NCI-H510A treated with DMSO at 0.1 percent for 48 hours (cell line): Measurements from ENCODE around the gene TPCN2.

Experiments
- DNase-seq: peaks from one replicate; lab custom pipeline; 2025; lab: John Stamatoyannopoulos, UW

The TPCN2 gene

GRCh38 chr11:69151836-69152235 is 103.1 kb downstream of the TPCN2 start:
- DNase-seq = no peak

DNA sequence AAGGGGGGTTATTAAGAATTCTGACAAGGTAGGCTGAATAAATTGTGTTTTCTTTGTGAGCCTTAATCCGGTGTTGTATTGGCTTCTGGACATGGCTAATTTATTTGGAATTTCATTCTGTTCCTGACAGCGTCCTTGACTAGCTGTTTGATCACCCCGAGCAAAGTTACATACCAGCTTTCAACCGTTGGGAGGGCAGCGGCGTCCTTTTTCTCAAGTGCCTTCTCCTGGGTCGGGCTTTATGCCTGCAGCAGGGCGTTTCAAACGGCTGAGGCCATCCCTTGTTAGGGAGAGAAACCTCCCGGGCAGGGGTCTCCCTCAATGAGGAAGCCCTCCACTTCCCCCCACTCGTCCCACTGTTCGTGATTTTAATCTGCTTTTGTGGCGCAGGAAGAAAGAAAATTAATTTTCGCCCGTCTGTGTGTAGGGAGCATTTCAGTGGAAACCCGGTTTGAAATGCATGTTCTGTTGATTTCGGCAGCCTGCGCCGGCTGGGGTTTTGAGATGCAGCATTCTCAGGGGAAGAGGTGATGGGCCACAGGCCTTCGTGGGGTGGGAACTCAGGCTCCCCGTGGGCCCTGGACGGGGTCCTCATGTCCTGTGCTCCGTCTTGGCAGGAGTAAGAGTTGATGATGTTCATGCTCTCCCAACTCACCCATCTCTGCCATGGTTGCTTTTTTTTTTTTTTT is 104.1 kb downstream of the TPCN2 start:
- DNase-seq = no peak

DNA sequence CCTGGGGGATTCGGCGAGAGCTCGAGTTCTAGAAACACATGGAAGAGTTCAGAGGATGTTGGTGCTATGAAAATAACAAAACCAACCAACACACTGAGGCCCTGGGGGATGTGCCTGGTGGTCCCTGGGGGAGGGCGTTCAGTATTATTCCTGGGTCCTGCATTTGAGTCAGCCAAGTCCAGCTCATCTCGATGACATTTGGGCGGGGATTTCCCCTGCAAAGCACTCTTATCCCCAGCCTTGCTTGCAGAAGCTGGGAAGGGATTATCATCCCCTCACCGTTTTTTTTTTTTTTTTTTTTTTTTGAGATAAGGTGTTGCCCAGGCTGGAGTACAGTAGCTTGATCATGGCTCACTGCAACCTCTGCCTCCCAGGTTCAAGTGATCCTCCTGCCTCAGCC is 104.9 kb downstream of the TPCN2 start:
- DNase-seq = no peak

DNA sequence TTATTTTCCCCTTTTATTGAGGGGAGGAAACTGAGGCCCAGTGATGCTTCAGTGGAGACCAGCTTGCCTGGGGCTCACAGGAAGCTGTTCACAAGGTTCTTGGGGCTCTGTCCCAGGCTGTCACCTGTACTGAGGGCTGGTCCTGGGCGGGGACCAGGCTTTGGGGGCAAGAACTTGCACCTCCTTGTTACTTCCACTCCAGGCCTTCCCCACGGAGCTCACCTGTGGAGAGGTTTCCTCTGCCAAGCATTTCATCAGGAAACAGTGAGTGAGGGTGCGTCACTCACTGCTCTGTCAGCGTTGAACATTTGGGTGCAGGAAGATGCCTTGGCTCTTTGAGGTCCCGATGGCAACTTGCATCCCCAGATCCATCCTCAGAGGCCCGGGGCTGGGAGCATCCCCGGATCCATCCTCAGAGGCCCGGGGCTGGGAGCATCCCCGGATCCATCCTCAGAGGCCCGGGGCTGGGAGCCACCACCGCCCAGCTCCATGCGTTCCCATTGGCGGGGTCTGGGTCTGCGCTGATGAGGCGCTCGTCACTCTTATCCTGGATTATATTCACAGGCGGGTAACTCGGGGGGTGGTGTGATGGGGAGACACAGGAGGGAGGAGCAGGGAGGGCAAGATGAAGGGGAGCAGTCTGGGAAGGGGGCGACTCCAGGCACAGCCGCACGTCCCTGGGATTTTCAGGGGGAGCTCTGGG is 105.6 kb downstream of the TPCN2 start:
- no peak for DNase-seq

DNA sequence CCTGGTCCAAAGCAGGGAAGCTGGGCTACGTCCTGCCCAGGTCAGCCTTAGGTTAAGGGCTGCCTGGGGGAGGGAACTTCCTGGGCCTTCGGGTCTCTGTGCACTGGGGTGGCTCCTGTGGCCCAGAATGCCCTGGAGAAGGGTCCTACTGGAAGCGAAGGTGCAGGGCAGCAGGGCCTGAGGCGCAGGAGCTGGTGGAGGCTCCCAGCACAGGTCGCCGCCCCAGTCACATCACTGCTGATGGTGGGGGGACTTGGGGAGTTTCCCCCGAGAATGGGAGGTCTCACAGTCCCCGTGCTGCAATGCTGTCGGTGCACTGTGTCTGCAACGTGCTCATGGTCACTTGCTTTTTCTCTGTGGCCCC is 106.2 kb downstream of the TPCN2 start:
- DNase-seq = no peak

DNA sequence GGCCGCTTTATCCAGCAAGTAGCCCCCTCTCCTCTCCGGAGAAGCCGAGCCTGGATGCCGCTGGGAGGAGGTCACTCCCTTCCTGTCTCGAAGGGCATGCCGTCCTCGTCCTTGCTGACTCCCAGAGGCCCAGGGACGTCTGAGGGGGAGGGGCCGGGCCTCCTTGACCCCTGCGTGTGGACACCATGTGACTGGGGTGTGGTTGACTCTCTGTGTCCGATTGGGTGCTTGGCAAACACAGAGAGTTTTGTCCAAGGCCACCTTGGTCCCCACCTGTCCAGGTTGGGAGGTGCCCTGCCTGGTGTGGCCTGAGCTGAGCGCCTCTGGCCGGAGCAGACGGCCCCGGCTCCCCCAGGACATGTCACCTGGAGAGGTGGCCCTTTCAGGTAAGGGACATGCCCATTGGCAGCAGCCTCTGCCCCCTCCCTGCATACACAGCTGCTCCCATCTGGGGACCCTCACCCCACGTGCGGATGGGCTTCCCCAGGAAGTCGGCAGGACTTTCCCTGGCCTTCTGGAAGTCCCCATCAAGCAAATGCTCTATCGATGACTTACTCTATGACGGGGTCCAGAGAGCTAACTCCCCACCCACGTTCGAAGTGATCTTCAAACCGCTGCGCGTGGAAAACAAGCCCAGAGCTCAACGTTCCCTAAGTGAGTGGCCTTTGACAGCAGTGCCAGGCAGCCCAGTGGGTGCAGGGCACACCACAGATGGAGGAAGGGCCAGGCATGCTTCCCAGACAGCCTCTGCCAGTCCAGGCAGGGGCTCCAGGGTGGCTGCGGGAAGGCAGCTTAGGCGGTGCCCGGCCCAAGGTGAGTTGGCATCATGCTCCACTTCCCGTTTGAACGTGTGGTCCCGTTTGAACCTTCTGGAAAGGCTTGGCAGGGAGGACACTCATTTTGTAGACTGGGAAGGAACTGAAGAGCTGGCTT is 106.8 kb downstream of the TPCN2 start, which contains the start of gene SMIM38:
Gene SMIM38 (plus strand): TSS at position 634 of the 933 bp plus-strand sequence. CDS start 1,912 bp downstream, outside the sequence.
- DNase-seq = no peak

DNA sequence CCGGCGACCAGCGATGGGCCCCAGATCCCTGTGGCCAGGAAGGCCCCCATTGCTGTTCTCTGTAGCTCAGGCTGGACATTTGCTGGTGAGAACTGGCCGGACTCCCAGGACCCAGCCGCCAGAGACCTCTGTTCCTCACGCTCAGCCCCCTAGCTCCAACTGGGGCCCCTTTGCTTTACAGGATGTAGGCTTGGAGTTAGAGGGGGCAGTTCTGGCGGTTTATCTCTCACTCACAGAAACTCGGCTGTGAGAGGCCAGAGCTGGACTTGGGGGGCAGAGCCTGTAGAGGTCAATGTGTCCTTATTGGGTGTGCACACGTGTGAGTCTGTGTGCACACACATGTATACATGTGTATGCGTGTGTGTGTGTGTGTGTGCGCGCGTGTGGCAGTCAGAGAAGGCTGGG is 107.5 kb downstream of the TPCN2 start:
- DNase-seq = no peak

GRCh38 chr11:69156673-69157155 is 108.0 kb downstream of the TPCN2 start:
- no peak for DNase-seq

DNA sequence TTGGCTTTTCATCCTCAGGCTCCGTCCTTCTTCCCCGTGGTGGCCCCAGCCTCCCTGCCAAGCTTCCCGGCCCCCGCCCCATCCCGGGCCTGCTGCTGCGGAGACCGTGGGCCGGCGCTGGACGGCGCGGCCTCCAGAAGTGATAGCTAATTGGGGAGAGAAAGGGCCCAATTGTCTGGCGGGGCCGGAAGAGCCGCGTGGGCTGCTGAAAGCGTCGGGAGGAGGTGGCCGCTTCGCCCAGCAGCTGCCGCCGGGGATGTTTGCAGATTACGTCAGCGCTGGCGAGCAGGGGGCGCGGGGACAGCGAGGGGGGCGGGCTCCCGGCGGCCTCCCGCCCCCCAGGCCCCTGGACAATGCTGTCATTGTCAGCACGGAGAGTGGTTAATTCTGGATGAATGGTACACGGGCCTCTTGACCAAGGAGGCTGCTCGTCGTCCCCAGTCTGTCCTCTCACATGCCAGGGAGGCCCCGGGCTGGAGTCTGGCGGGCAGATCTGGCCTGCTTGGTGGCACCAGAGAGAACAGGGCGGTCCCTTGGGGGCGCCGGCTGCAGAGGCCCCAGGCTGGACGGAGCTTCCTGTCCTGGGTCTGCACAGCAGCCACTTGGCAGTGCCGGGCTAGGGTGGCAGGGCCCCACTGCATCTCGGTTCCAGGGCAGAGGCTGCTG is 108.6 kb downstream of the TPCN2 start:
- no peak for DNase-seq

DNA sequence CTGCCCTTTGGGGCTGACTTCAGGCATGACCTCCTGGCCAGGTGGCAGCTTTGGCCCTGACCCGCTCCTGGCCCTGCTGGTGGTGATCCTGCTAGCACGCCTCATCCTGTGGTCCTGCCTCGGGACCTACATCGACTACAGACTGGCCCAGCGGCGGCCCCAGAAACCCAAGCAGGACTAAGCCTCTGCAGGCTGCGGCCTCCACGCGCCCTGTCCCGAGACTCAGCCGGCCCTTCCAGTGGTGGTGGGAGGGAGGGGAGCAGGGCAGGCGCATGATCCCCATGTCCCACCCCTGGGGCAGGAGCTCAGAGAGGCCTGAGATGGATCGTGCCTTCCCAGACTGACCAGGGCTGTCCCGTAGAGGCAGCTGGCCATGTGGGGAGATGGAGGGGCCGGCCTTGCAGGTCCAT is 109.1 kb downstream of the TPCN2 start:
- DNase-seq = no peak

GRCh38 chr11:69158301-69159149 is 109.8 kb downstream of the TPCN2 start:
- DNase-seq = no peak

DNA sequence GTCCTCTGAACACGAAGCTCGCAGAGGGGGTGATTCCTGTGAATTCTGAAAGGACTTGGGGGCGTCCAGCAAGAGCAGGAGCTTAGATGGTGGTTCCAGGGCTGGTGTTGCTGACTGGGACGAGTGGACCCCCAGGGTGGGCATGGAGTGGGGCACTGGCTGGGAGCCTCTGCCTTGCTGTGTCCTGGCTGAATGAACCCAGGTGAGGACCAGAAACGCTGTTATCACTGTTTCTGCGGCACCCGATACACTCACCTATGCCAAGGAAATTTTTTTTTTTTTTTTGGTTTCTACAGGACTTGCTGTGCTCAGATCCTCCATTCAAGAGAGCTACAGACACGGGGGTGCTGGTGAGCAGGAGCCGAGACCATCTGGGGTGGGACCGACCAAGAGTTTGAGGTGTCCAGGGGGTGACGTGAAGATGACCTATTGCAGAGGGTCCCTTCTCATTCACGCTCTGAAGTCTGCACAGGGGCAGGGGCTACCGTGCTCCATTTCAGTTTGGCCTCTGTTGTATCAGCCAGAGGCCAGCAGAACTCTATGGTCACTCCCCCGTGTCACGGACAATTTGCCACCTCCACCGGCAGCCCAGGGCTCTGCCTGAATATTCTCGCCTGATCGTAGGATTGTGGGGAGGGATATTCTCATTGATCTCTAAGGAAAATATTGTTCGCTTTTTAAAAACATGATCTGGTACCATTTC is 110.6 kb downstream of the TPCN2 start:
- DNase-seq = no peak

DNA sequence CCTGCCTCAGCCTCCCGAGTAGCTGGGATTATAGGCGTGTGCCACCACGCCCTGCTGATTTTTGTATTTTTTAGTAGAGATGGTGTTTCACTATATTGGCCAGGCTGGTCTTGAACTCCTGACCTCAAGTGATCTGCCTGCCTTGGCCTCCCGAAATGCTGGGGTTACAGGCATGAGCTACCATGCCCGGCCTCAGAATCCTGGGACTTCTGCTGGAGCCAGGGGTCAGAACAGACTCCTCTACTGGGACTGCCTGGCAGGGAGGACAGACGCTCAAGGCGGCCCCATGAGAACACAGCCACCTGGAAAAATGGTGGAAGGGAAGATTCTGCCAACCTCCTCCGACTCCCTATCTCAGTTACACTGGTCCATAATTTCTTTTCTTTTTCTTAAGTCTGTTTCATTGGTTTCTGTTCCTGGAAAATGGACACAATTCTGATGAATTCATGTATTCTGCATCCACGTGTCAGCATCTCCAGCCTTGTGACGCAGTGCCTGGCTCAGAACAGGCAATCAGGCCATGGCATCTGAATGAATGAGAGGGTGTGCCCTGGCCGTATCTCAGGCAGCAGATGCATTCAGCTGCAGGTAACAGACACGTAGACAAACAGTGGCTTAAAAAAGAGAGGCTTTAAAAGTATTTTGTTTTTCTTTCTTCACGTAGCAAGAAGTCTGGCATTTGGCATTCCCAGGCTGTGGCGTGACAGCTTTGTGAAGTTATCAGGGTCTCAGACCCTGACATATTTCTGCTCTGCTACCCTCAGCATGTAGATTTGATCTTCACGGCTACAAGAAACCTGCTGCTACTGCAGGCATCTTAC is 111.8 kb downstream of the TPCN2 start:
- DNase-seq = no peak

DNA sequence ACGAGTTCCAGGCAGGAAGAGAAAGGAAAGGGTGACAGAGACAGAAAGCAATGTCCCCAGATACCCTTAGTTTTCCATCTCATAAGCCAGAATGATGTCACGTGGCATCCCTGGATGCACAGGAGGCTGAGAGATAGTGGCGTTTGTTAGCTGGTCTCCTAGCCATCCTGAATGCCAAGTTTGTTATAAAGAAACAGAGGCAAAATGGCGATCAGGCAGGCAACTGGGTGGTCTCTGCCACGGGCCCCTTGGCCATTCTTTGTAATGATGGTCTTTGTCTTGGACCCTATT is 112.3 kb downstream of the TPCN2 start:
- DNase-seq = no peak

GRCh38 chr11:69162505-69162904 is 113.8 kb downstream of the TPCN2 start:
- no peak for DNase-seq

- DNase-seq = no peak
Measured at GRCh38 chr11:69163842-69164241, 115.1 kb downstream of the TPCN2 start.

GRCh38 chr11:69164824-69165223 is 116.1 kb downstream of the TPCN2 start:
- no peak for DNase-seq

- no peak for DNase-seq
Measured at GRCh38 chr11:69165775-69166174, 117.0 kb downstream of the TPCN2 start.

DNA sequence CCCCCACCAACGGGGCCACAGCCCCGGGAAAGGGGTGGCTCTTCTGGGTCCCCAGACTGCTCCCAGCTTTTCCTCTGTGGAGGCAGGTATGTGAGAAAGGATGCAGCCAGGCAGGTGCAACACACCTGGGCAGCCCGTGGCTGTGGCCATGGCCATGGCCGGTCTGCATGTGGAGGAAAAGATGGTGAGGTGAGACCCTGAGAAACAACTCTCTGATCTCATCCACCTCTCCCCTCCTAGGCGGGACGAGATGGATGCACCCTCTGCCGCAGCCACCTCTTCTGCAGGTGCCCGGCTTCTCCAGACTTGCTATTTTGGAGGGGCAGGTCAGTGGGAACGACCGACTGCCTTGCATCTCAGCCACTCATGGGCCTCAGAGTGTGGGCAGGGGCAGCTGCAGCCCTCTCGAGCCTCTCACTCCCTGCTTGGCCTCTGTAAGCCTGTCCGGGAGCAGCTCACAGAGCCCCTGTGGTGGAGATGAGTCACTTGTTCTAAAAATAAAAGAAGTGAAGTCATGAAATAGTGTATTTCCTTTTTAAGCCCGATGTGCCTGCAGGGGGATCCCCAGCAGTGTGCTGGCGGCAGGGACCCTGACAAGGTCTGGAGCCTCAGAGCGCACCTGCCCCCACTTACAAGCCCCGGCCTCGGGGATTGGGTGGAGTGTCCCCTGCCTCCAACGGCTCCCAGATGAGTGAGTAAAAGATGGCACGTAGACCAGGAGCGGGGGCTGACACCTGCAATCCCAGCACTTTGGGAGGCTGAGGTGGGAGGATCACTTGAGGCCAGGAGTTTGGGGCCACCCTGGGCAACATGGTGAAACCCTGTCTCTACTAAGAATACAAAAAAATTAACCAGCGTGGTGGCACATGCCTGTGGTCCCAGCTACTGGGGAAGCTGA is 117.7 kb downstream of the TPCN2 start:
- no peak for DNase-seq
